22Rv1 (cell line): ENCODE results near the gene BABAM2.

Experiments used
- CTCF ChIP-seq: fragments of 450-650 bp; IDR thresholded peaks from 2 replicates; pipeline ENCODE4 v1.5.1; 2017; ENCODE audit warnings: mild to moderate bottlenecking
- ZFX ChIP-seq: fragments of 450-650 bp; IDR thresholded peaks from 2 replicates; pipeline ENCODE4 v1.6.1; 2017; ENCODE audit warnings: antibody characterized with exemption, borderline replicate concordance

DNA sequence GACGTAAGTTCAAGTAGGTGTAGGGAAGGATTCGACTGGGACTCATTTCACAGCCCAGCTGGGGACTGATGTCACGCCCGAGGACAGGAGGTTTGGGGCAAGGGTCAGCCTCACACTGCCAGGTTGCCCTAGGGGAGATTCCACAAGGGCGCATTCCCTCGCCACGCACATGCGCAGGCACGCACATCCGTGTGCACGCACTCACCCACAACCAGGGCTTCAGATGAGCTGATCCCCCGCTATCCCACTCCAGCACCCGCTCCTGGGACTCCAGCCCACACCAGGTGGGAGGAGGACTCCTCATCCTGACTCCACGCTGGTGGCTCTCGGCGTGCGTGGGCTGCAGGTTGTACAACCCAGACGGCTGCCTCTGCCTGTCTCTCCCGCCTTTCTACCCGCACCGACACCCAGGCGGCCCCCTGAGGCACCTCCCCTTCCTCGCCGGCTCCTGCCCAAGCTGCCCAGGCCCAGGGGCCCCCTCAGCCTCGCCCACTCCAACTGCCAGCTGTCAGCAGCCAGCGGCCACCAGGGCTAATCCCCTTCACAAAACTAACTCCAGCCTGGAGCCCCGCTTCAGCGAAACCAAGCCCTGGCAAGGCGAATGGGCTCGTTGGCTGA, 454.3 kb downstream of the BABAM2 start:
- TF ChIP-seq CTCF (no peak), ZFX (no peak)
